Esophagus muscularis mucosa (tissue), 3 donors: ENCODE measurements around the gene ALG1.

Experiments
- CTCF ChIP-seq, 3 experiments: fragments of 200-600 bp in 2 of 3; fragments of 450-650 bp in 1 of 3; sonication (generic) in 2 of 3; IDR thresholded peaks; one replicate each; pipeline ENCODE4 v1.5.1; 2017 to 2019; ENCODE audit warnings: antibody characterized with exemption in 3 of 3, mild to moderate bottlenecking in 2 of 3, moderate library complexity in 1 of 3
- POLR2A ChIP-seq: fragments of 450-650 bp; IDR thresholded peaks from one replicate; pipeline ENCODE4 v1.6.1; 2017; ENCODE audit warnings: antibody characterized with exemption, moderate library complexity, mild to moderate bottlenecking, low read depth
- POLR2AphosphoS5 ChIP-seq, 2 donors: sonication (generic); formaldehyde crosslinking; IDR thresholded peaks; one replicate each; pipeline ENCODE4 v1.6.1; 2017; ENCODE audit warnings: antibody characterized with exemption in 2 of 2

GRCh38 chr16:5027086-5027485 lies 44.6 kb upstream of the ALG1 start:
- TF ChIP-seq CTCF (IDR thresholded peaks at IDR 0.05) (no peak), POLR2A (no peak), POLR2AphosphoS5 (IDR thresholded peaks at IDR 0.05) (no peak)
